Measurements from ENCODE around the gene CPNE5.
A peak's percentile ranks its signal among the peaks of the same experiment; 100 is the strongest.

The CPNE5 gene

DNA sequence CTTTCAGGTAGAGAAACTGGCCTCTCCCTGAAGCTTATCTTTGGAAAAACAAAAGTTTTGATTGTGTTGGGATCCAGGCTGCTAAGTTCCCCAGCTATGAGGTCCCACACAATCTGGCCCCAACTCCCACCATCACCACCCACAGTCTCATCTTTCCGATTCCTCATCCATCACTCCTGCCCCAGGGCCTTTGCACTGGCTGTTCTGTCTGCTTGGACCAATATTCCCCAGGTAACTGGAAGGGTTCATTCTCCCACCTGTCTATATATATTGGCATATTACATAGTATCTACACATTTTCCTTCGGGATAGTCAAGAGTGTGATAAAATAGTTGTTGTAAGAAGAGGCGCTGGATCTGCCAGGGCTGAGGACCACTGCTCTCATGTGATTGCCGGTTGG, 52.0 kb downstream of the CPNE5 start:
- no peak for DNase-seq

- no peak for DNase-seq
These were observed 53.1 kb downstream of the CPNE5 start for GRCh38 chr6:36786055-36786675.

GRCh38 chr6:36784376-36784636, 54.9 kb downstream of the CPNE5 start:
- DNase-seq: no peak

- no peak for DNase-seq
These were observed 55.5 kb downstream of the CPNE5 start for GRCh38 chr6:36783603-36784375.

DNA sequence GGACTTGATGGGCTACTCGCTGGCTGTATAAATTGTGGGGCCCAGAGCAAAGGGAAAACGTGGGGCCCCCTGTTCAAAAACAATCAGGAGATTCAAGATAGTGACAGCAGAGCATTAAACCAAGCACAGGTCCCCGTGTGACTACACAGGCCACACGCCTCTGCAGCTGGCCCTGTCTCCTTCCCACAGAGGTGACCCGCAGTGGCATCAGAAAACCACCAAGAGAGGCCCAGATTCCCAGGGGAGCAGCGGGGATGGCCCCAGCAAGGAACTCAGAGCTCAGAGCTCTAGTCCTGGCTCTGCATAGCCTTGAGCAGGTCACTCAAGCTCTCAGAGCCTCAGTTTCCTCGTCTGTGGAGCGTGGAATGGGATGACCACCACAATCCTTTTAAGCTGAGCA, 57.6 kb downstream of the CPNE5 start:
- no peak for DNase-seq

GRCh38 chr6:36780442-36781177, 58.6 kb downstream of the CPNE5 start:
- no peak for DNase-seq

DNA sequence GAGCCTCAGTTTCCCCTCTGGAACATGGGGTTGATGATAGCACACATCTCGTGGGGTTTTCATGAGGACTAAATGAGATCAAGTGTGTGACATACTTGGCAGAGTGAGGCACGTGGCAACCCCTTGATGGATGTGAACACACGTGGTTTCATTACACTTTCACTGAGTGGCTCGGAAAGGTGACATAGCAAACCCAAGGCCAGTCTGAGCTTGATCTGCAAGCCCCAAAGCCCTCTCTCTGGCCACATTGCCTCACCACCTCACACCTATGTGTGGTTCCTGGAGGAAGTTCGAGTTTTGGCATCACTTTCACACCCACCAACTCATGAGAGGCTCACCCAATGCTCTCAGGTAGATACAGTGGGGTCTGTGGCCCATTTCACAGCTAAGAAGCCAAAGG, 60.0 kb downstream of the CPNE5 start:
- DNase-seq: no peak

- no peak for DNase-seq
These were observed 61.4 kb downstream of the CPNE5 start for GRCh38 chr6:36777801-36778200.

GRCh38 chr6:36776167-36776566, 63.1 kb downstream of the CPNE5 start:
- DNase-seq: no peak

DNA sequence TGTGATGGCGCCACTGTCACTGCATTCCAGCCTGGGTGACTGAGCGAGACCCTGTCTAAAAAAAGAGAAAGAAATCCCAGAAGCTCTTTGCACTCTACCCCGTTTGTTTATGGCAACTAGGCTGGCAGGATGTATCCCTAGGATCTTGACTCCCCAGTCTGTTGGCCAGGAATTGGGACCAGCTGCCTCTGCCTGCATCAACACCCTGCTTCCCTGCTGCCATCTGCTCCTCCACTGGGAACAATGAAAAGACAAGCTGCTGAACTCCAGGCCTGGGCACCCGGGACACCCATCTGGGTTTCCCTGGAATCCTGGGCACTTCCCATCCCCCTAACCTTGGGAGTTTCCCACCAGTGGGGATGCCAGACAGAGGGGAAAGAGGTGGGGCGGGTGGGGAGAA, 64.9 kb downstream of the CPNE5 start:
- no peak for DNase-seq

- no peak for DNase-seq
These were observed 66.8 kb downstream of the CPNE5 start for GRCh38 chr6:36772397-36772796.

GRCh38 chr6:36771145-36771544, 68.1 kb downstream of the CPNE5 start:
- DNase-seq: no peak

DNA sequence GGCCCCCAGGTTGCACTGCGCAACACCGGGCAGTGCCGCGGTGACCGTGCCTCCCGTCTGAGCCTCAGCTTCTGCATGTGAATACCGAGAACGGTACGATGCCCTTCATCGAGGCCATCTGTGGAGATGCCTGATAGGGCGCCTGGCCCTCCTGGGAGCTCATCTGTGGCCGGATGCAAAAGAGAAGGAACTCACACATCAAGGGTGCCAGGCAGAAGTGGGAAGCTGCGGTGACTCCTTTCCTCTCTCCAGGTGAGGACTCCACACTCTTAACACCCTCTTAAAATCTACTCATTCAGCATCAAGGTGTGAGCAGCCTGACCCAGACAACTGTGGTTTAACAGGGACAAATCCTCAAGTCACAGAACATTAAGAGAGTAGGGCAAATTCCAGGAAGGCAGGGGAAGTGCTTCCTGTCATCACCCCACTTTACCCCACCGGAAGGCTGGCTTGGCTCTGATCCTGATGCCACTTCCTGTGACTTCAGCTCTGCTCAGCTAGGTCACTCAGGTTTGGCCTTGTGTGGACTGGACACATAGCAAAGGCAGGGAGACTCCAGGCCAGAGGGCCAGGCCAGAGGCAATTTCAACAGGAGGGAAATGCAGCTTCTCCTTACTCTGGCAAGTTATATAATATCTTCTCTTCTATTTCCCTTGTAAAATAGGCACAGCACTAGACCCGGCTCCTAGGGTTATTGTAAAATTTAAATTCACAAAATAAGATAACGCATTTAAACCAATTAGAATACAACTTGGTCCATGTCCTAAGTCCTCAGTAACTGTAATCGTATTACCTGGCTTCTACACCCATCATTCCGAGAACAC, 69.4 kb downstream of the CPNE5 start:
- peak; percentile 27 for DNase-seq

GRCh38 chr6:36769183-36769675, 70.0 kb downstream of the CPNE5 start:
- DNase-seq: peak; percentile 47

DNA sequence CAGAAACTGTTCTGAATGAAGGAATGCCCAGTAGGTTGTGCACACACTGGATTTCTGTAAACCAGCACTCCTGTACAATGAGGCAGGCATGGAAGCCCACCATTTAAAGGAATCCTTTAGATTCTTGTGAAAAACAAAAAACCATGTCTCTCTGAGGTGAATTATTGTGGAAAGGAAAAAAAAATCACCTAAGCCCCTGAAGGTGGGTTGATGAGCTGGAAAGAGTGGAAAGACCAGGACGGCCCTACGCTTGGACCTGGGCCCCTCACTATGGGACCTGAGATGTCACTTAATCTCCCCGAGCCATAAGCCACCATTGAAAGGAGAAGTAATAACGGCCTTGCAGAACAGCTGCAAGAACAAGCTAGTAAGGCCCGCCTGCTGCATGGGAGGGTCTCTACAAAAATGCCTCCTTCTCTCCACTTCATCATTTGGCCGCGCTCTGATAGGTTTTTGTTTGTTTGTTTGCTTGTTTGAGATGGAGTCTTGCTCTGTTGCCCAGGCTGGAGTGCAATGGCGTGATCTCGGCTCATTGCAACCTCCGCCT, 72.8 kb downstream of the CPNE5 start:
- DNase-seq: no peak

DNA sequence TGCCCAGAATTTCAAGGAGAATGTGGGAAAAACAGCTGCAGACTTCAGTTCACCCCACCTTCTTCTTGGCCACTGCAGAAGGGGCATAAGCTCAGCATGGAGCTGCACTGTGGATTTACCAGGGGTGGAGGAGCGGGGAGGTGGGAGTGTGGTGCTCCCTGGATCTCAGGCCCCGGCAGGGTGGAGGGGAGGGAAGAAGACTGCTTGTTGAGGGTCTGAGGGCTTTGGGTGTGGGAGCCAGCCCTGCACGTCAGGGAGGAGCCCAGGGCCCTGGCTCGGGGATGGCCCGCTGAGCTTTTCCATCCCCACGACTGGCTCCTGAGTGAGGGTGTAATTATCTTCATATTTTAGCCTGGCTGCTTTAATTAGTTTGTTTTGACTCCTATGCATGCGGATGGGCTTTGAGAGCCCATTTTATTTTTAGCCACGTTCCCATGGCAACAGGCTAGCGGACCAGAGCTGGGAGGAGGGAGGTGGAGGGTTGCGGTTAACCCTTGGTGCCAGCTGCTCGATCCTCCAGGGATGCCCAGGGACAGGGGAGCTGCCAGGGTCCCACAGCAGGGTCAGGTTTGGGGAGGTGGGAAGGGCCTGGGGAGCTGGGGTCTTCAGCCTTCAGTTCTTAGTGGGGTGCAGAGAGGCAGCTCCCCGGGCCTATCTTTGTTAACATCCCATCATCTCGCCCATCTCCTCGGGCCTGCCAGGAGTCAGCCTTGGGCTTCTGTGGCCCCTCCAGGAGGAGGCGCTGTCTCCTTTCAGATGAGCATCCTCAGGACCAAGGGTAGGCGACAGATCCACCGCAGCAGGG, 73.4 kb downstream of the CPNE5 start:
- peak; percentile 75 for DNase-seq

GRCh38 chr6:36765190-36765589, 74.1 kb downstream of the CPNE5 start:
- no peak for DNase-seq

- no peak for DNase-seq
These were observed 77.1 kb downstream of the CPNE5 start for GRCh38 chr6:36762123-36762522.

DNA sequence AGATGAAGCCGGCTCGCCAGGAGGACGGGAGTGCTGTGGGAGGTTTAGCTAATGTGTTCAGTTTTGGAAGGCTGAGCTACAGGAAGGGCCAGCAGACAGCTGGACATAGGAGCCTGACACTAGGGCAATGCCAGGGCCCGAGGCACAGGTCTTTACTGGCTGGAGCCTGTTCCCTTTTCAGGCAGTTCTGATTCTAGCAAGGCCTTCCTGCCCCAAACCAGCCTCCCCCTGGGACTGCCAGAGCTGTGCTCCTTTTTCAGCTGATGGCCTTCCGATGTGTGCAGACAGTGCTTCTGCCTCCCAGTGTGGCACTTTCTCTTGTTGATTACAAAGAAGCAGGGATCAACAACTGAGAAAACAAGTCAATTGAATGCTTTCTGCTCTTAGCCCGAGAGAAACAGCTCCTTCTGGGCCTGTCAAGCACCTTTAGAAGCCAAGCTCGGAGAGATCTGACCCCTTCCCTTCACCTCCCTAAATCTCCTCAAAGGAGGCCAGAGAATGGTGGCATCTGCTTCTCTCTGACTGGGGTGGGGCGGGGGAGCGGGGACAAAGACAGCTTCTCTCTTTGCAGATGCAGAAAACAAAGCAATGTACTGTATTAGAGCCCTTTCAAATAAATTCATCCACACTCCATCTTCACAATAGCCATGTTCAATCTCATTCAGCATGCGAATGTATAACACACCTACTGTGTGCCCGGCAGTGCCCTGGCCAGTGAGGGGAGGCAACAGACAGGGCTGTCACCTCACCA, 78.4 kb downstream of the CPNE5 start:
- no peak for DNase-seq

- DNase-seq: peak; percentile 76
These were observed 80.0 kb downstream of the CPNE5 start for GRCh38 chr6:36759148-36759759.

Measured in T1000 (cell line).